Measurements from ENCODE around the gene TSC22D3.

Gene TSC22D3

GRCh38 chrX:107760304-107761077 is 15.1 kb downstream of the TSC22D3 start:
- DNase-seq (ENCODE audit: low read depth in 2 of 2, low spot score in 1 of 2): no peak

- DNase-seq (ENCODE audit: low read depth in 2 of 2, low spot score in 1 of 2): no peak
Observed at GRCh38 chrX:107758231-107758766, 17.3 kb downstream of the TSC22D3 start.

- DNase-seq (ENCODE audit: low read depth in 2 of 2, low spot score in 1 of 2): no peak
Observed at GRCh38 chrX:107755721-107756120, 19.9 kb downstream of the TSC22D3 start.

GRCh38 chrX:107753187-107753586 is 22.4 kb downstream of the TSC22D3 start:
- no peak for DNase-seq (ENCODE audit: low read depth in 2 of 2, low spot score in 1 of 2)

GRCh38 chrX:107752714-107753113 is 22.9 kb downstream of the TSC22D3 start:
- no peak for DNase-seq (ENCODE audit: low read depth in 2 of 2, low spot score in 1 of 2)

- no peak for DNase-seq (ENCODE audit: low read depth in 2 of 2, low spot score in 1 of 2)
Observed at GRCh38 chrX:107752043-107752442, 23.5 kb downstream of the TSC22D3 start.

GRCh38 chrX:107750861-107751445 is 24.6 kb downstream of the TSC22D3 start:
- no peak for DNase-seq (ENCODE audit: low read depth in 2 of 2, low spot score in 1 of 2)

GRCh38 chrX:107750263-107750662 is 25.3 kb downstream of the TSC22D3 start:
- DNase-seq (ENCODE audit: low read depth in 2 of 2, low spot score in 1 of 2): no peak

- DNase-seq (ENCODE audit: low read depth in 2 of 2, low spot score in 1 of 2): no peak
Observed at GRCh38 chrX:107748506-107748905, 27.1 kb downstream of the TSC22D3 start.

GRCh38 chrX:107747596-107748161 is 27.9 kb downstream of the TSC22D3 start:
- no peak for DNase-seq (ENCODE audit: low read depth in 2 of 2, low spot score in 1 of 2)

GRCh38 chrX:107744868-107745267 is 30.7 kb downstream of the TSC22D3 start:
- DNase-seq (ENCODE audit: low read depth in 2 of 2, low spot score in 1 of 2): no peak

GRCh38 chrX:107743995-107744394 is 31.6 kb downstream of the TSC22D3 start:
- DNase-seq (ENCODE audit: low read depth in 2 of 2, low spot score in 1 of 2): no peak

GRCh38 chrX:107742700-107743191 is 32.8 kb downstream of the TSC22D3 start:
- no peak for DNase-seq (ENCODE audit: low read depth in 2 of 2, low spot score in 1 of 2)

GRCh38 chrX:107741404-107741790 is 34.2 kb downstream of the TSC22D3 start:
- no peak for DNase-seq (ENCODE audit: low read depth in 2 of 2, low spot score in 1 of 2)

- DNase-seq (ENCODE audit: low read depth in 2 of 2, low spot score in 1 of 2): no peak
Observed at GRCh38 chrX:107739541-107739940, 36.0 kb downstream of the TSC22D3 start.

GRCh38 chrX:107738768-107739167 is 36.8 kb downstream of the TSC22D3 start:
- DNase-seq (ENCODE audit: low read depth in 2 of 2, low spot score in 1 of 2): no peak

GRCh38 chrX:107738272-107738671 is 37.3 kb downstream of the TSC22D3 start:
- no peak for DNase-seq (ENCODE audit: low read depth in 2 of 2, low spot score in 1 of 2)

- no peak for DNase-seq (ENCODE audit: low read depth in 2 of 2, low spot score in 1 of 2)
Observed at GRCh38 chrX:107736781-107737531, 38.6 kb downstream of the TSC22D3 start.

GRCh38 chrX:107734646-107735045 is 40.9 kb downstream of the TSC22D3 start:
- DNase-seq (ENCODE audit: low read depth in 2 of 2, low spot score in 1 of 2): no peak

- DNase-seq (ENCODE audit: low read depth in 2 of 2, low spot score in 1 of 2): no peak
Observed at GRCh38 chrX:107733686-107734085, 41.9 kb downstream of the TSC22D3 start.

- DNase-seq (ENCODE audit: low read depth in 2 of 2, low spot score in 1 of 2): no peak
Observed at GRCh38 chrX:107731831-107732502, 43.6 kb downstream of the TSC22D3 start.
